Vagina (tissue), 2 donors: Measurements from ENCODE around the gene SLC9A2. TPM values are rescaled to one million over a fixed set of nuclear protein-coding genes. Genes with fewer than 3 reads are reported as not detected.

Experiments used
- DNase-seq, 2 donors: peaks; one replicate each; pipeline ENCODE4 v3.0.0-alpha.2; 2017; ENCODE audit errors: extremely low spot score in 2 of 2
- H3K27ac ChIP-seq: fragments of 200-600 bp; sonication (generic); one replicate; pipeline ENCODE4 v1.5.1; 2019
- H3K27me3 ChIP-seq: fragments of 200-600 bp; sonication (generic); one replicate; pipeline ENCODE4 v1.5.1; 2019
- H3K36me3 ChIP-seq, 2 donors: fragments of 200-600 bp; sonication (generic); one replicate each; pipeline ENCODE4 v1.5.1; 2017 to 2019
- H3K4me1 ChIP-seq: fragments of 200-600 bp; sonication (generic); one replicate; pipeline ENCODE4 v1.5.1; 2019
- H3K4me3 ChIP-seq, 2 donors: fragments of 200-600 bp; sonication (generic); 1 replicate in 1 of 2; 2 replicates in 1 of 2; pipeline ENCODE4 v1.5.1; 2016 to 2019
- H3K9me3 ChIP-seq: fragments of 200-600 bp; sonication (generic); one replicate; pipeline ENCODE4 v1.5.1; 2019
- CTCF ChIP-seq, 3 experiments: fragments of 450-650 bp in 2 of 3; fragments of 200-600 bp in 1 of 3; sonication (generic) in 1 of 3; IDR thresholded peaks; one replicate each; pipeline ENCODE4 v1.5.1; 2017 to 2019; ENCODE audit warnings: antibody characterized with exemption in 3 of 3, mild to moderate bottlenecking in 2 of 3, moderate library complexity in 2 of 3
- POLR2A ChIP-seq, 2 donors: fragments of 450-650 bp; IDR thresholded peaks; one replicate each; pipeline ENCODE4 v1.6.1; 2017; ENCODE audit warnings: antibody characterized with exemption in 2 of 2, mild to moderate bottlenecking in 2 of 2, moderate library complexity in 2 of 2
- POLR2AphosphoS5 ChIP-seq, 2 donors: sonication (generic); formaldehyde crosslinking; IDR thresholded peaks; one replicate each; pipeline ENCODE4 v1.9.0; 2017; ENCODE audit warnings: antibody characterized with exemption in 2 of 2, mild to moderate bottlenecking in 2 of 2, low read depth in 1 of 2; ENCODE audit not compliant: insufficient read depth in 1 of 2
- intact Hi-C: fragments of 100-400 bp; cut with DNase I; formaldehyde crosslinking; loops from one replicate; pipeline ENCODE4 v1.15.1; 2023
- total RNA-seq: library from RNA; depleted of rRNA; stranded (reverse); fragments of >200 nt; gene quantifications from one replicate; pipeline ENCODE4 v1.2.3, GENCODE V29; 2016

SLC9A2 gene
- total RNA-seq, 1 donor from 2014 or later: not detected

GRCh38 chr2:102696463-102696862 is 77.1 kb downstream of the SLC9A2 start:
- Histone ChIP-seq H3K27ac (no peak overlapping the region), H3K9me3 (no peaks in the 10 kb centered on the region), H3K36me3 (no peaks in the 10 kb centered on the region), H3K4me1 (no peaks in the 10 kb centered on the region), H3K4me3 (no peak overlapping the region), H3K27me3 (no peaks in the 10 kb centered on the region)
- DNase-seq: no peak
- TF ChIP-seq CTCF (IDR thresholded peaks at IDR 0.05) (no peak), POLR2A (IDR thresholded peaks at IDR 0.05) (no peak), POLR2AphosphoS5 (IDR thresholded peaks at IDR 0.05; ENCODE audit: insufficient read depth in 1 of 2, low read depth in 1 of 2) (no peak)
- intact Hi-C loops: no loop called here

GRCh38 chr2:102698369-102699111 is 79.2 kb downstream of the SLC9A2 start:
- no peak for TF ChIP-seq POLR2A (IDR thresholded peaks at IDR 0.05)
- intact Hi-C loops: no loop called here
- Histone ChIP-seq H3K4me3 (no peak overlapping the region), H3K9me3 (no peaks in the 10 kb centered on the region), H3K27ac (no peak overlapping the region), H3K4me1 (no peaks in the 10 kb centered on the region), H3K27me3 (no peaks in the 10 kb centered on the region), H3K36me3 (no peaks in the 10 kb centered on the region)
- no peak for DNase-seq

DNA sequence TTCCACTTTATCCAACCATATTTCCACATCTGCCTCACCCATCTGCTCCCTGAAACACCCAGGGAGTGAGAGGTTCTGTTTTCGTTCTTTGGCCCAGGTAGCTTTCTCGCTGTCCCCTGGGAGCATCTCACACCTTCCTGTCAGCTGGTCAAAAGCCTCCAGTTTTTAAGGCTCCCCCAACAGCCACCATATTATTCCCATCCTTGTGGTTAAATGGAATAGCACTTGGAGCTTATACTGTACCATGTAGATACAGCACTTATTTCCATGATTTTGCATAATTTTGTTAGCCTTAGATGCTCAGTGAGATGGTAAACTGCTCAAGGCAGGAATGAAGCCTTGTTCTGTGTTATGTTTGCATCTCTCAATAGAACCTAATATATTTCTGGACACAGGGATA is 84.0 kb downstream of the SLC9A2 start:
- H3K36me3 ChIP-seq: no peaks in the 10 kb centered on the region
- no peak overlapping the region for H3K4me3 ChIP-seq
- H3K4me1 ChIP-seq: no peaks in the 10 kb centered on the region
- no peak for DNase-seq
- no peak overlapping the region for H3K27ac ChIP-seq
- H3K27me3 ChIP-seq: no peaks in the 10 kb centered on the region
- TF ChIP-seq CTCF (IDR thresholded peaks at IDR 0.05) (no peak), POLR2AphosphoS5 (IDR thresholded peaks at IDR 0.05; ENCODE audit: insufficient read depth in 1 of 2, low read depth in 1 of 2) (no peak), POLR2A (IDR thresholded peaks at IDR 0.05) (no peak)
- intact Hi-C loops: no loop called here
- no peaks in the 10 kb centered on the region for H3K9me3 ChIP-seq

DNA sequence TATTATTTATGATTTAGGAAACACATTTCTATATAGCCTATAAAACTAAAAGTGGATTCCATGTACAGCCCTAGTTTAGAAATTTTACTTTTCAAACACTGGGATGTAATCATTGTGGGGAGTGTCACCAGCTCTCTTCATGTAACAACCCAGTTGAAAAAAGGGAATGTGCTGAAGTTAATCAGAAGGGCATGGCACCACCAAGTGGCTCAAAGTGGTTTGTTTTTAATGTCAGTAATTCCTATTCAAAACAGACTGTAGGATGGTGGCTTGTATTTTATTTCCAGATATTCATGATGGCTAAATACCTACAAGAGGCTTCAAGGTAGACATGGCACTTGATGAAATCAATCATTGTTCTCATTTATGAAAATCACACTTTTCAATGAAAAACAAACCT is 84.4 kb downstream of the SLC9A2 start:
- no peaks in the 10 kb centered on the region for H3K27me3 ChIP-seq
- H3K4me3 ChIP-seq: no peak overlapping the region
- no peak for DNase-seq
- TF ChIP-seq CTCF (IDR thresholded peaks at IDR 0.05): no peak
- no peak for TF ChIP-seq POLR2A (IDR thresholded peaks at IDR 0.05)
- TF ChIP-seq POLR2AphosphoS5 (IDR thresholded peaks at IDR 0.05; ENCODE audit: insufficient read depth in 1 of 2, low read depth in 1 of 2): no peak
- H3K36me3 ChIP-seq: no peaks in the 10 kb centered on the region
- no peak overlapping the region for H3K27ac ChIP-seq
- H3K4me1 ChIP-seq: no peaks in the 10 kb centered on the region
- no peaks in the 10 kb centered on the region for H3K9me3 ChIP-seq
- intact Hi-C loops: no loop called here

GRCh38 chr2:102704531-102704930 is 85.2 kb downstream of the SLC9A2 start:
- no peak for DNase-seq
- H3K27me3 ChIP-seq: no peaks in the 10 kb centered on the region
- H3K9me3 ChIP-seq: no peaks in the 10 kb centered on the region
- no peaks in the 10 kb centered on the region for H3K36me3 ChIP-seq
- H3K4me3 ChIP-seq: no peak overlapping the region
- H3K4me1 ChIP-seq: no peaks in the 10 kb centered on the region
- TF ChIP-seq POLR2A (IDR thresholded peaks at IDR 0.05) (no peak), CTCF (IDR thresholded peaks at IDR 0.05) (no peak), POLR2AphosphoS5 (IDR thresholded peaks at IDR 0.05; ENCODE audit: insufficient read depth in 1 of 2, low read depth in 1 of 2) (no peak)
- H3K27ac ChIP-seq: no peak overlapping the region
- intact Hi-C loops: no loop called here
